Measurements from ENCODE around the gene NUDT3. TPM values are rescaled to one million over a fixed set of nuclear protein-coding genes. Genes with fewer than 3 reads are reported as not detected.

The NUDT3 gene
- total and polyA plus RNA-seq, 9 of the 15 experiments (the other 6 are each of a cell fraction or from before 2014, with no cell fraction given): 5.4 to 81.2 (median 56.4) TPM

DNA sequence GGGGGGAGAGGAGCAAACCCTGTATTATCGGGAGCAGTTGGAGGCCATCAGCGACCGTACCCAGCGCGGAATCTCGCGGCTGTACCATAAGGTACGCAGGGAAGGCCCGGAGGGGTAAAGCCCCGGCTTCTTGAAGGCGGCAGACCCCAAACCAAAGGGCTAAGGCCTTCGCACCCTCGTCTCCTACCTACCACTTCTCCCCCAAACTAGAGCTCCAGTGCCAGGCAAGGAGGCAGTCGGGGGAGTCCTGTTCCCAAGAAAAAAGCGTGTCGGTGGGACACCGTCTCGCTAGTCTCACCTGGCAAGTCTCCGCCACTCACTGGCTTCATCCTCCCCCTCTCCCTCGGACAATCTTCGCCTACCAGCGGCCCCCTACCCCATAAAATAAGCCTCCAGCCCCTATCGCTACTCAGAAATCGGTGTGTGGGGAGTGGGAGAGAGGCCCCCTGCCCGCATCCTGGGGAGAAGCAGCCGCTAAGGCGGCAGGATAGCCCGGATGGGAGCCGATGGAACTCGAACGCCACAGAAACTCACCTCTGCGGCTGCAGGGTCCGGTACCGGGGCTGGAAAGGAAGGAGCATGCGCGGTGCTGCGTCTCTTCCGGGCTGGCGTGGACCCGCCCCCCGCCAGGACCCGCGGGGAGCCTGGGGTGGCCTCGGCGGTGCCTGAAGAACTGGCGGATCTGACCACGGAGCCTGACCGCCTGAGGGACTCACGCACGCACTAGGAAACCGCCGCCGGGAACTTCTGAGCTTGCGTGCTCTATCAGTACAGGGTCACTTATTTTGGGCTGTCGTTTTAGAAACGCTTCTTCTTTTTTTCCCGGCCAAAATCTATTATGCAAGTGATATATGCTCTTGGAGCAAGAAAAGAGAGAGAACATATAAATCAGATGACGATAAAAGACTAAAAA lies 33.3 kb upstream of the NUDT3 start, which contains the start of gene RPS10 (continued):
- TF ChIP-seq, protein P1, sequence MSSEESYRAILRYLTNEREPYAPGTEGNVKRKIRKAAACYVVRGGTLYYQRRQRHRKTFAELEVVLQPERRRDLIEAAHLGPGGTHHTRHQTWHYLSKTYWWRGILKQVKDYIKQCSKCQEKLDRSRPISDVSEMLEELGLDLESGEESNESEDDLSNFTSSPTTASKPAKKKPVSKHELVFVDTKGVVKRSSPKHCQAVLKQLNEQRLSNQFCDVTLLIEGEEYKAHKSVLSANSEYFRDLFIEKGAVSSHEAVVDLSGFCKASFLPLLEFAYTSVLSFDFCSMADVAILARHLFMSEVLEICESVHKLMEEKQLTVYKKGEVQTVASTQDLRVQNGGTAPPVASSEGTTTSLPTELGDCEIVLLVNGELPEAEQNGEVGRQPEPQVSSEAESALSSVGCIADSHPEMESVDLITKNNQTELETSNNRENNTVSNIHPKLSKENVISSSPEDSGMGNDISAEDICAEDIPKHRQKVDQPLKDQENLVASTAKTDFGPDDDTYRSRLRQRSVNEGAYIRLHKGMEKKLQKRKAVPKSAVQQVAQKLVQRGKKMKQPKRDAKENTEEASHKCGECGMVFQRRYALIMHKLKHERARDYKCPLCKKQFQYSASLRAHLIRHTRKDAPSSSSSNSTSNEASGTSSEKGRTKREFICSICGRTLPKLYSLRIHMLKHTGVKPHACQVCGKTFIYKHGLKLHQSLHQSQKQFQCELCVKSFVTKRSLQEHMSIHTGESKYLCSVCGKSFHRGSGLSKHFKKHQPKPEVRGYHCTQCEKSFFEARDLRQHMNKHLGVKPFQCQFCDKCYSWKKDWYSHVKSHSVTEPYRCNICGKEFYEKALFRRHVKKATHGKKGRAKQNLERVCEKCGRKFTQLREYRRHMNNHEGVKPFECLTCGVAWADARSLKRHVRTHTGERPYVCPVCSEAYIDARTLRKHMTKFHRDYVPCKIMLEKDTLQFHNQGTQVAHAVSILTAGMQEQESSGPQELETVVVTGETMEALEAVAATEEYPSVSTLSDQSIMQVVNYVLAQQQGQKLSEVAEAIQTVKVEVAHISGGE (CRISPR knock-in tag; IDR thresholded peaks at IDR 0.05): peak in 2 of 3 experiments; percentile 26 to 75; a peak in 2 of 6 replicates
- TF ChIP-seq, protein P2, sequence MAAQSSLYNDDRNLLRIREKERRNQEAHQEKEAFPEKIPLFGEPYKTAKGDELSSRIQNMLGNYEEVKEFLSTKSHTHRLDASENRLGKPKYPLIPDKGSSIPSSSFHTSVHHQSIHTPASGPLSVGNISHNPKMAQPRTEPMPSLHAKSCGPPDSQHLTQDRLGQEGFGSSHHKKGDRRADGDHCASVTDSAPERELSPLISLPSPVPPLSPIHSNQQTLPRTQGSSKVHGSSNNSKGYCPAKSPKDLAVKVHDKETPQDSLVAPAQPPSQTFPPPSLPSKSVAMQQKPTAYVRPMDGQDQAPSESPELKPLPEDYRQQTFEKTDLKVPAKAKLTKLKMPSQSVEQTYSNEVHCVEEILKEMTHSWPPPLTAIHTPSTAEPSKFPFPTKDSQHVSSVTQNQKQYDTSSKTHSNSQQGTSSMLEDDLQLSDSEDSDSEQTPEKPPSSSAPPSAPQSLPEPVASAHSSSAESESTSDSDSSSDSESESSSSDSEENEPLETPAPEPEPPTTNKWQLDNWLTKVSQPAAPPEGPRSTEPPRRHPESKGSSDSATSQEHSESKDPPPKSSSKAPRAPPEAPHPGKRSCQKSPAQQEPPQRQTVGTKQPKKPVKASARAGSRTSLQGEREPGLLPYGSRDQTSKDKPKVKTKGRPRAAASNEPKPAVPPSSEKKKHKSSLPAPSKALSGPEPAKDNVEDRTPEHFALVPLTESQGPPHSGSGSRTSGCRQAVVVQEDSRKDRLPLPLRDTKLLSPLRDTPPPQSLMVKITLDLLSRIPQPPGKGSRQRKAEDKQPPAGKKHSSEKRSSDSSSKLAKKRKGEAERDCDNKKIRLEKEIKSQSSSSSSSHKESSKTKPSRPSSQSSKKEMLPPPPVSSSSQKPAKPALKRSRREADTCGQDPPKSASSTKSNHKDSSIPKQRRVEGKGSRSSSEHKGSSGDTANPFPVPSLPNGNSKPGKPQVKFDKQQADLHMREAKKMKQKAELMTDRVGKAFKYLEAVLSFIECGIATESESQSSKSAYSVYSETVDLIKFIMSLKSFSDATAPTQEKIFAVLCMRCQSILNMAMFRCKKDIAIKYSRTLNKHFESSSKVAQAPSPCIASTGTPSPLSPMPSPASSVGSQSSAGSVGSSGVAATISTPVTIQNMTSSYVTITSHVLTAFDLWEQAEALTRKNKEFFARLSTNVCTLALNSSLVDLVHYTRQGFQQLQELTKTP (IDR thresholded peaks at IDR 0.05; ENCODE audit: low read depth in 1 of 2, partially characterized antibody in 2 of 2): peak; percentile 48 to 51
- no peak for TF ChIP-seq ZNF507 (tag; conservative IDR thresholded peaks at IDR 0.05)
- TF ChIP-seq, protein P3, sequence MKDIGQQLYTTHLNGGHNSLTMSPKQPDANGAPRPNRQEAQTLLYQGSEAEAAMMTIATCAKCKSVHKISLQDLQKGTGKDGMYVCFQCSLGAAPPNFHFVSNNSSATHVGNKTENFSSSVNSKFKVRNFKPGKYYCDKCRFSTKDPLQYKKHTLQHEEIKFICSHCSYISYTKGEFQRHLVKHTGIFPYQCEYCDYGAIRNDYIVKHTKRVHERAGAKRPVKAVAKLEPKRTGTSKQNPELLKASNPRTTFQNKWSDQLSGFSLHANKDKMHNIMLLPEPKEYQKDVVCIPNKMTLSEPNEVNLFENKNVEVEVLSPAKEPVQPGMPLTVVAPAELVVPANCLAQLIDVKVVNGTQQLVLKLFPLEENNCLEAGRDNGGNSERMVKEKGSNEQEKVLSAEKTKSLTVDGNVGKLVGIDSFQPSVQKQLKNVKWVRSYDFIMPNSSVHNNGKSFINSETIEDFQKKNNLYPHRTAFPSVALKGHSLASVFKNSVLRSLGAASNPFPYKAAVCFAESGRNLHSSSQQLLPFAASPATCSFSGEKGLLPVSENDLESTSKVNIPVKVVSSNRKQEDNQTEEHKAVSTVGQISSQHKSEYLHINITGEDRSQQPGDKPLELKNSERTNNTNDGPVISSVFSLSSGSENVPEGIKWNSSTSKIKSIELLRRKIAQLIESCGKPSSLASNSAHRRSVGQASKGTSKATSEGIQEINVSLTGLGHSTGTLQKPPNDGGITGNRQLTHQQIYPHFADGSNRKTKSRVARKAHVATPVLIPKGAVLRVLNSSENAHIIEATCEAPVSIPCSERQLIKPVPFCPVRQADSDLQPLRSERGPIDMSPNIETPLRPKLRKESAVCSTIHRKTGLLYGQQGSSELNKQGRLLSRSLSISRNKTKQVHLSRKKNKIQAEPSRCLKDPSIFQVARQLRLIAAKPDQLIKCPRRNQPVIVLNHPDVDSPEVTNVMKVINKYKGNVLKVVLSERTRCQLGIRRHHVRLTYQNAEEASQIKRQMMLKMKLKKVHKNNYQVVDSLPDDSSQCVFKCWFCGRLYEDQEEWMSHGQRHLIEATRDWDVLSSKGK (CRISPR knock-in tag; IDR thresholded peaks at IDR 0.05): no peak
- TF ChIP-seq ELF1 (tag; IDR thresholded peaks at IDR 0.05): peak; percentile 91
- peak; percentile 74 for TF ChIP-seq HMGN3 (IDR thresholded peaks at IDR 0.05; ENCODE audit: borderline replicate concordance, extremely low read depth, insufficient read length, low read depth, low read length)
- TF ChIP-seq, protein P4, sequence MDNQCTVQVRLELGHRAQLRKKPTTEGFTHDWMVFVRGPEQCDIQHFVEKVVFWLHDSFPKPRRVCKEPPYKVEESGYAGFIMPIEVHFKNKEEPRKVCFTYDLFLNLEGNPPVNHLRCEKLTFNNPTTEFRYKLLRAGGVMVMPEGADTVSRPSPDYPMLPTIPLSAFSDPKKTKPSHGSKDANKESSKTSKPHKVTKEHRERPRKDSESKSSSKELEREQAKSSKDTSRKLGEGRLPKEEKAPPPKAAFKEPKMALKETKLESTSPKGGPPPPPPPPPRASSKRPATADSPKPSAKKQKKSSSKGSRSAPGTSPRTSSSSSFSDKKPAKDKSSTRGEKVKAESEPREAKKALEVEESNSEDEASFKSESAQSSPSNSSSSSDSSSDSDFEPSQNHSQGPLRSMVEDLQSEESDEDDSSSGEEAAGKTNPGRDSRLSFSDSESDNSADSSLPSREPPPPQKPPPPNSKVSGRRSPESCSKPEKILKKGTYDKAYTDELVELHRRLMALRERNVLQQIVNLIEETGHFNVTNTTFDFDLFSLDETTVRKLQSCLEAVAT (IDR thresholded peaks at IDR 0.05): peak; percentile 28 to 39; a peak in 1 of 4 replicates
- TF ChIP-seq, protein P5, sequence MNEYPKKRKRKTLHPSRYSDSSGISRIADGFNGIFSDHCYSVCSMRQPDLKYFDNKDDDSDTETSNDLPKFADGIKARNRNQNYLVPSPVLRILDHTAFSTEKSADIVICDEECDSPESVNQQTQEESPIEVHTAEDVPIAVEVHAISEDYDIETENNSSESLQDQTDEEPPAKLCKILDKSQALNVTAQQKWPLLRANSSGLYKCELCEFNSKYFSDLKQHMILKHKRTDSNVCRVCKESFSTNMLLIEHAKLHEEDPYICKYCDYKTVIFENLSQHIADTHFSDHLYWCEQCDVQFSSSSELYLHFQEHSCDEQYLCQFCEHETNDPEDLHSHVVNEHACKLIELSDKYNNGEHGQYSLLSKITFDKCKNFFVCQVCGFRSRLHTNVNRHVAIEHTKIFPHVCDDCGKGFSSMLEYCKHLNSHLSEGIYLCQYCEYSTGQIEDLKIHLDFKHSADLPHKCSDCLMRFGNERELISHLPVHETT (CRISPR knock-in tag; conservative IDR thresholded peaks at IDR 0.05 in 1 of 2, IDR thresholded peaks at IDR 0.05 in 1 of 2): peak in 1 of 2 experiments; percentile 24; a peak in 1 of 4 replicates
